GM13977 (cell line): Measurements from ENCODE around the gene CCDC13.

Source experiments
- DNase-seq: peaks from one replicate; pipeline ENCODE4 v3.0.0; 2012; ENCODE audit warnings: low spot score
- in situ Hi-C: fragments of 300-500 bp; cut with MboI; formaldehyde crosslinking; loops from one replicate; pipeline ENCODE4 v1.12.0; 2022; ENCODE audit warnings: low sequenced_read_pairs, low pct_unique_long_range_greater_than_20kb, mixed read lengths, inconsistent platforms; ENCODE audit not compliant: unreplicated experiment
- TF ChIP-seq, protein P1 (sequence below): IDR thresholded peaks from 2 replicates; pipeline ENCODE4 v1.5.1; 2012; ENCODE audit warnings: mild to moderate bottlenecking, control low read depth; ENCODE audit not compliant: insufficient read depth; ENCODE audit errors: extremely low read depth, missing control alignments

CCDC13 gene

DNA sequence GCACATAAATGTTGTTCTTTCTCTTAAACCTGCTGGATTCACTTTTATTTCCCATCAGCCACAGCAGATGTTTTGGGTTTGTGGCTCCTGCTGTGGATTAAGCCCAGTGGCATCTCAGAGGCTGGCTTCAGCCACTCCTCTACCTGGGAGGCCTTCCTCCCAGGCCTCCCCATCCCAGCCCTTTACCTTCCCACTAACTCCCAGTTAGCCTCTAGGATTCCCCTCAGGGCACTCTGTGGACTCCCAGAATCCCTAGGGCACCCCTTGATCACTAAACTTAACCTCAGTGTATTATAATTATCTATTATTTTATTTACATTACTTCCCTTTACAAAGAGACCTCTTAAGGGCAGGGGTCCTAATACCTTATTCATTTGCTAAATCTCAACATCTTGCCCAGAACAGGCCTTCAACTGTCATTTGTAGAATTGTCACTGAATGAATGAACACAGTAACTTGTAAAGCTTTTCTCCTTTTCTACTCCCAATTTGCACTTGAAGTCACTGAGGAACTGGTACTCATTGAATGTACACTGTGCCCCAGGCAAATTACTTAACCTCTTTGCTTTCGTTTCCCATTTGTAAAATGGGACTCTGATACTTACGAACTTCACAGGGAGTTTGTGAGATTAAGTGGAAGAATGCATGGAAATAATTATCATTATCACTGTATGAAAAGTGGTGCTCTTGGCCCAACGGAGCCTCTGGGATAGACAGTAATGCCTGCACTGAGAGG is 8.3 kb downstream of the CCDC13 start:
- TF ChIP-seq, protein P1, sequence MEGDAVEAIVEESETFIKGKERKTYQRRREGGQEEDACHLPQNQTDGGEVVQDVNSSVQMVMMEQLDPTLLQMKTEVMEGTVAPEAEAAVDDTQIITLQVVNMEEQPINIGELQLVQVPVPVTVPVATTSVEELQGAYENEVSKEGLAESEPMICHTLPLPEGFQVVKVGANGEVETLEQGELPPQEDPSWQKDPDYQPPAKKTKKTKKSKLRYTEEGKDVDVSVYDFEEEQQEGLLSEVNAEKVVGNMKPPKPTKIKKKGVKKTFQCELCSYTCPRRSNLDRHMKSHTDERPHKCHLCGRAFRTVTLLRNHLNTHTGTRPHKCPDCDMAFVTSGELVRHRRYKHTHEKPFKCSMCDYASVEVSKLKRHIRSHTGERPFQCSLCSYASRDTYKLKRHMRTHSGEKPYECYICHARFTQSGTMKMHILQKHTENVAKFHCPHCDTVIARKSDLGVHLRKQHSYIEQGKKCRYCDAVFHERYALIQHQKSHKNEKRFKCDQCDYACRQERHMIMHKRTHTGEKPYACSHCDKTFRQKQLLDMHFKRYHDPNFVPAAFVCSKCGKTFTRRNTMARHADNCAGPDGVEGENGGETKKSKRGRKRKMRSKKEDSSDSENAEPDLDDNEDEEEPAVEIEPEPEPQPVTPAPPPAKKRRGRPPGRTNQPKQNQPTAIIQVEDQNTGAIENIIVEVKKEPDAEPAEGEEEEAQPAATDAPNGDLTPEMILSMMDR: no peak
- no peak for DNase-seq
- in situ Hi-C loops: no loop called here

DNA sequence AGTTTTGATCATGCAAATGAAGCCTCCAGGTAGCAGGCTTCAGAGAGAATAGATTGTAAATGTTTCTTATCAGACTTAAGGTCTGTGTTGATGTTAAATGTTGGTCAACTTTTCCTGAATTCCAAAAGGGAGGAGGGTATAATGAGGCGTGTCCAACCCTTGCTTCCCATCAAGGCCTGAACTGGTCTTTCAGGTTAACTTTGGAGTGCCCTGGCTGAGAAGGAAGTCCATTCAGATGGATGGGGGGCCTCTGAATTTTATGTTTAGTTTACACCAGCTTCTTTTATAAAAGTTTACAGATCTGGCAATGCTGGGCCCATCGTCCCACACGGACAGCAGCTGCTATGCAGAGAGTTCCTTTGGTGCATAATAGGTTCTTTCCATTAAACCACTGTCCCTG is 8.9 kb downstream of the CCDC13 start:
- no peak for DNase-seq
- TF ChIP-seq, protein P1: no peak
- in situ Hi-C loops: no loop called here

DNA sequence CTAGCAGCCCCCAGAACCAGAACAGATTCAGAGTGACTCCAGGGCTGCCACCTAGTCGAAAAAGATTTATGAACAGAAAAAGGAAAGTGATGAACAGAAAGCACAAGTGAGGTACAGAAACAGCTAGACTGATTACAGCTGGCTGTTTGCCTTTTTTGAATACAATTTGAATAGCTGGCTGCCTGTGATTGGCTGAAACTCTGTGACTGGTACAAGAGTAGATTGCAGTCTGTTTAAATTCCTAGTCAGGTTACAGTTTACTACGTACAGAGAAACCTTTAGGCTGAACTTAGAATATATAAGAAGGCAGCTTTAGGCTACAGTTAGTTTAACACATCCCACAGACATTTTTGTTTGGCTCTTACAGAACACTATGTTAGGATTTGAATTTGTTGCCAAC is 10.0 kb downstream of the CCDC13 start:
- in situ Hi-C loops: no loop called here
- TF ChIP-seq, protein P1: no peak
- peak; percentile 36 for DNase-seq

DNA sequence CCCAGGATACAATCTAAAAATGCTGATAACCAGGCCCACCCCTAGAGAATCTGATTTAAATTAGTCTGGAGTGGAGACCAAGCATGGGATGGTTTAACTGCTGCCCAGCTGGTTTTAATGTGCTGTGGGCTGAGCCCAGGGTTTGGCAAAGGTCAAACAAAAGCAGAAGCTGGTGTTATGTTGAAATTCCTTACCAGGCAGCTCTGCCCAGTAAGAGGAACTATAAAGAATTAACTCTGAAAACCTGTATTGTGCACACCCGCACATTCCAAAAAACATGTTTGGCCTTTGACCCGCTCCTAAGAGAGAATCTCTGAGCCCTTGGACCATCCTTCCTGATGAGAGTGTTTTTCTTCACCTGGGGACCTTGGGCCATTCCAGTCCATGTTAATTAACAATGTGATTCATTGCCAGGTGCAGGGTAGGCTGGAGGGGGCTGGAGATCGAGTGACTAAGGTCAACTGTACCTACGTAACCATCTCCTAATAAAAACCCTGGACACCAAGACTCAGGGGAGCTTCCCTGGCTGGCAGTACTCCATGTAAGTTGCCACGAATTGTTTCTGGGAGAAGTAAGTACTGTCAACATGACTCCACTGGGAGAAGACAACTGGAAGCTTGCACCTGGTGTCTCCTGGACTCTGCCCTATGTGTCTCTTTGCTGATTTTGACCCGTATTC is 10.9 kb downstream of the CCDC13 start:
- in situ Hi-C loops: no loop called here
- DNase-seq: no peak
- TF ChIP-seq, protein P1: no peak

DNA sequence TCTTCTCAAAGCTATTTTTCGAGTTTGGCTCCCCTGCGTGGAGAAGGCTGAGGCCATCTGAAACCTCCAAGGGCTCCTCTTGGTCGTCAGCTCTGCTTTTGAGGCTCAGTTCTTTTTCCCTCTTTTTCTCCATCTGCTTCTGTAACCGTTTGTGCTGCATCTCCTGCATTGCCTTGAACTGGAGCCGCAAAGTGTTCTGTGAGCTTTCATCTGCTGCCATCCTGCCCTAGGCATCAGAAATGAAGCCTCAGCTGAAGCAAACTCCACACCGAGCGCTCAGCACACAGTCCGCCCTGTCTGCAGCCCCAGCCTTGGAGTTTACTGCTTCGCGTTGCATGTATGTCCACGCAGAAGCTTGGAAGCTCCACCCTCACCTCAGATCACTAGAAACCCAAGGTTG is 14.9 kb downstream of the CCDC13 start:
- in situ Hi-C loops: no loop called here
- no peak for DNase-seq
- TF ChIP-seq, protein P1: no peak

DNA sequence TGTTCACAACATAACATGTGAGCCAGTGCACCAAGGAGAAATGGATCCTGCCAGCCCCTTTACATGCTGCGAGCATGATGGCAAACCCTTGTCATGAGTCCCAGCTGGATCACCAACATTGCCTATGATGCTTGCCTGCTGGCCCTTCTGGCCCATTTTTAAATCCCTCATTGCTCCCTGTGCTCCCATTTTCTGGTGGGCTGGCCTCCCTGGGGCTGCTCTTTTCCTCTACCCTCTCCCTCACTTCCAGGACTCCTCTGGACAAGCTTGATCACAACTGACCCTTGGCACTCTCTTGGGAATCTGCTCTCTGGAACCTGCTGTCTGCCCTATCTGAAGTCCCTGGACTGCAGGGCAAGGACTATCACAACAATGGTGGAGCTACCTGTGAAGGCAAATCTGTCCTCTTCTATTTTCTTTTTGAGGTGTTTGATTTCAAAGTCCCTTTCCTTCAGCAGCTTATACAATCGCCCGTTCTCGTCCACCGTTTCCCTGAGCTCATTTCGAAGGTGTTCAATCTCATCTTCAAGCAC is 16.3 kb downstream of the CCDC13 start:
- in situ Hi-C loops: no loop called here
- no peak for DNase-seq
- TF ChIP-seq, protein P1: no peak
